HepG2 (cell line): ENCODE results near the gene AIP. TPM values are rescaled to one million over a fixed set of nuclear protein-coding genes. Genes with fewer than 3 reads are reported as not detected.
A peak's percentile ranks its signal among the peaks of the same experiment; 100 is the strongest.

Experiments used
- ATAD3A ChIP-seq: sonication (generic); formaldehyde crosslinking; IDR thresholded peaks from 2 replicates; pipeline ENCODE4 v1.4.0; 2020; ENCODE audit warnings: missing genetic modification reagents
- ATF4 ChIP-seq, 2 experiments: fragments of 450-650 bp in 1 of 2; sonication (generic) in 1 of 2; formaldehyde crosslinking; IDR thresholded peaks; 2 replicates each; pipeline versions ENCODE4 v1.5.0 to v1.8.0; 2020 to 2022; ENCODE audit warnings: mild to moderate bottlenecking in 1 of 2, missing genetic modification reagents in 1 of 2
- HIC2 ChIP-seq: sonication (generic); formaldehyde crosslinking; IDR thresholded peaks from 2 replicates; pipeline ENCODE4 v1.9.0; 2022; ENCODE audit warnings: low read depth, missing genetic modification reagents
- MLLT10 ChIP-seq: sonication (generic); formaldehyde crosslinking; IDR thresholded peaks from 2 replicates; pipeline ENCODE4 v1.4.0; 2020; ENCODE audit warnings: missing genetic modification reagents
- NCOR1 ChIP-seq: fragments of 200-600 bp; sonication (generic); IDR thresholded peaks from 2 replicates; pipeline ENCODE4 v1.7.0; 2017; ENCODE audit warnings: antibody characterized with exemption, low read length, borderline replicate concordance
- NFE2 ChIP-seq: sonication (generic); formaldehyde crosslinking; IDR thresholded peaks from 2 replicates; pipeline ENCODE4 v1.4.0; 2020; ENCODE audit warnings: missing genetic modification reagents
- RBM39 ChIP-seq: fragments of 200-400 bp; formaldehyde crosslinking; IDR thresholded peaks from one replicate; pipeline ENCODE4 v1.6.1; 2018; ENCODE audit warnings: antibody characterized with exemption, mild to moderate bottlenecking, low read depth, low read length; ENCODE audit not compliant: poor library complexity, severe bottlenecking
- REPIN1 ChIP-seq: sonication (generic); formaldehyde crosslinking; IDR thresholded peaks from 2 replicates; pipeline ENCODE4 v1.8.0; 2022; ENCODE audit warnings: missing genetic modification reagents, low read depth, mild to moderate bottlenecking, borderline replicate concordance
- SOX13 ChIP-seq, 3 experiments: fragments of 450-650 bp in 1 of 3; sonication (generic) in 1 of 3; formaldehyde crosslinking in 1 of 3; IDR thresholded peaks in 2 of 3; conservative IDR thresholded peaks in 1 of 3; 2 replicates each; pipeline versions ENCODE4 v1.5.0 to v1.6.1; 2016 to 2020; ENCODE audit warnings: antibody characterized with exemption in 1 of 3, mild to moderate bottlenecking in 1 of 3, missing compliant biosample characterization in 1 of 3, missing genetic modification reagents in 1 of 3, moderate library complexity in 1 of 3
- STAT5B ChIP-seq: sonication (generic); formaldehyde crosslinking; IDR thresholded peaks from 2 replicates; pipeline ENCODE4 v1.4.0; 2020; ENCODE audit warnings: missing genetic modification reagents
- TRIM22 ChIP-seq: fragments of 450-650 bp; IDR thresholded peaks from 2 replicates; pipeline ENCODE4 v1.6.1; 2017
- ZNF142 ChIP-seq: sonication (generic); formaldehyde crosslinking; IDR thresholded peaks from 2 replicates; pipeline ENCODE4 v1.4.0; 2020; ENCODE audit warnings: missing genetic modification reagents
- ZNF512 ChIP-seq: sonication (generic); formaldehyde crosslinking; IDR thresholded peaks from 2 replicates; pipeline ENCODE4 v1.4.0; 2020; ENCODE audit warnings: mild to moderate bottlenecking, missing genetic modification reagents
- ZNF776 ChIP-seq: sonication (generic); formaldehyde crosslinking; IDR thresholded peaks from 2 replicates; pipeline ENCODE4 v1.4.0; 2020; ENCODE audit warnings: mild to moderate bottlenecking, missing genetic modification reagents
- ZNF883 ChIP-seq: sonication (generic); formaldehyde crosslinking; IDR thresholded peaks from 2 replicates; pipeline ENCODE4 v1.5.1; 2020; ENCODE audit warnings: mild to moderate bottlenecking, missing genetic modification reagents; ENCODE audit errors: not compliant biosample characterization
- polyA plus RNA-seq, 8 experiments: library from polyadenylated mRNA; depleted of rRNA in 3 of 8; stranded (reverse) in 7 of 8; unstranded in 1 of 8; fragments of >200 nt; fragmentation: Illumina TruSeq in 4 of 8; extraction: Trizol in 4 of 8; gene quantifications; 2 replicates each; pipeline versions ENCODE4 v1.2.1 to v1.2.3, GENCODE V29; 2011 to 2016; ENCODE audit warnings: low read depth in 4 of 8, missing spikeins in 1 of 8, mixed read lengths in 1 of 8; ENCODE audit not compliant: insufficient read depth in 1 of 8
- total RNA-seq, 5 experiments: library from RNA; depleted of rRNA; stranded (reverse); fragments of >200 nt; fragmentation: Illumina TruSeq; extraction: Trizol; gene quantifications; 2 replicates each; pipeline ENCODE4 v1.2.3, GENCODE V29; 2016; ENCODE audit warnings: low read depth in 1 of 5

Gene AIP
- total and polyA plus RNA-seq, 2 of the 13 experiments (the other 11 are each of a cell fraction or from before 2014, with no cell fraction given) = 51.8 to 110 TPM

- peak; percentile 90 for TF ChIP-seq ZNF776 (CRISPR knock-in tag)
- TF ChIP-seq RBM39 = peak; percentile 60
- peak in 1 of 2 experiments; percentile 46; a peak in 1 of 4 replicates for TF ChIP-seq ATF4 (CRISPR knock-in tag; IDR thresholded peaks at IDR 0.05)
- no peak for TF ChIP-seq MLLT10 (CRISPR knock-in tag)
- TF ChIP-seq HIC2 (CRISPR knock-in tag) = peak; percentile 53
- peak; percentile 99 for TF ChIP-seq REPIN1
- peak; percentile 90 for TF ChIP-seq ZNF142
- peak; percentile 100 for TF ChIP-seq ZNF883 (CRISPR knock-in tag)
- peak; percentile 73; the same call in 1 of the 2 replicates for TF ChIP-seq ATAD3A (CRISPR knock-in tag)
- TF ChIP-seq NCOR1 = no peak
- TF ChIP-seq ZNF512 (CRISPR knock-in tag) = no peak
- TF ChIP-seq NFE2 = no peak
- no peak for TF ChIP-seq TRIM22
- no peak for TF ChIP-seq SOX13 (IDR thresholded peaks at IDR 0.05)
- TF ChIP-seq SOX13 (CRISPR knock-in tag; conservative IDR thresholded peaks at IDR 0.05 in 1 of 2, IDR thresholded peaks at IDR 0.05 in 1 of 2) = peak in 1 of 2 experiments; percentile 30; a peak in 1 of 4 replicates
- peak; percentile 74; the same call in 1 of the 2 replicates for TF ChIP-seq STAT5B (CRISPR knock-in tag)
Observed at GRCh38 chr11:67482827-67483798, at the start of gene AIP (continued).
